ENCODE data around the gene SERPINB4.

- no peak for TF ChIP-seq CTCF (IDR thresholded peaks at IDR 0.05)
- no peak for TF ChIP-seq EZH2 (IDR thresholded peaks at IDR 0.05; ENCODE audit: borderline replicate concordance, insufficient read depth, low read depth, low read length, poor library complexity, severe bottlenecking)
Observed at GRCh38 chr18:63604791-63605567, 39.1 kb downstream of the SERPINB4 start.
